Neural progenitor cell (in vitro differentiated cells): ENCODE data around the gene CDS2. TPM values are rescaled to one million over a fixed set of nuclear protein-coding genes. Genes with fewer than 3 reads are reported as not detected.

Experiments used
- DNase-seq: peaks from one replicate; pipeline ENCODE4 v3.0.0-alpha.2; 2016; ENCODE audit warnings: low spot score
- H2AFZ ChIP-seq: fragments of 200-600 bp; sonication (generic); replicated peaks from 2 replicates; pipeline ENCODE4 v1.6.1; 2016; ENCODE audit warnings: antibody characterized with exemption
- H3F3A ChIP-seq: fragments of 200-600 bp; sonication (generic); 2 replicates; pipeline ENCODE4 v1.6.1; 2016; ENCODE audit warnings: antibody characterized with exemption, low read depth
- H3K27ac ChIP-seq: fragments of 200-600 bp; sonication (generic); 2 replicates; pipeline ENCODE4 v1.5.1; 2016; ENCODE audit warnings: mild to moderate bottlenecking
- H3K27me3 ChIP-seq: fragments of 200-600 bp; sonication (generic); 2 replicates; pipeline ENCODE4 v1.6.1; 2016; ENCODE audit warnings: mild to moderate bottlenecking, moderate library complexity
- H3K36me3 ChIP-seq: fragments of 200-600 bp; sonication (generic); 2 replicates; pipeline ENCODE4 v1.5.1; 2016
- H3K4me1 ChIP-seq: fragments of 200-600 bp; sonication (generic); 2 replicates; pipeline ENCODE4 v1.6.1; 2016; ENCODE audit warnings: mixed run types
- H3K4me2 ChIP-seq: fragments of 200-600 bp; sonication (generic); 2 replicates; pipeline ENCODE4 v1.6.1; 2016
- H3K4me3 ChIP-seq: fragments of 200-600 bp; sonication (generic); 2 replicates; pipeline ENCODE4 v1.5.1; 2016
- H3K79me2 ChIP-seq: fragments of 200-600 bp; sonication (generic); 2 replicates; pipeline ENCODE4 v1.6.1; 2016; ENCODE audit warnings: low read depth
- H3K9ac ChIP-seq: fragments of 200-600 bp; sonication (generic); 2 replicates; pipeline ENCODE4 v1.6.1; 2016
- H3K9me3 ChIP-seq: fragments of 200-600 bp; sonication (generic); 2 replicates; pipeline ENCODE4 v1.5.1; 2016; ENCODE audit warnings: low read depth
- H4K20me1 ChIP-seq: fragments of 200-600 bp; sonication (generic); 2 replicates; pipeline ENCODE4 v1.6.1; 2016; ENCODE audit warnings: low read depth
- H3K27ac Mint-ChIP-seq: 3 replicates; pipeline ENCODE4 v1.8.0; 2021; ENCODE audit warnings: mixed read lengths
- H3K27me3 Mint-ChIP-seq: 2 replicates; pipeline ENCODE4 v1.8.0; 2022; ENCODE audit warnings: low read depth, mild to moderate bottlenecking, inconsistent platforms, moderate library complexity, mixed read lengths; ENCODE audit not compliant: insufficient read depth
- H3K36me3 Mint-ChIP-seq: 3 replicates; pipeline ENCODE4 v1.8.0; 2021; ENCODE audit warnings: mixed read lengths
- H3K4me1 Mint-ChIP-seq: 3 replicates; pipeline ENCODE4 v1.8.0; 2021; ENCODE audit warnings: mixed read lengths
- H3K4me3 Mint-ChIP-seq: 3 replicates; pipeline ENCODE4 v1.8.0; 2021; ENCODE audit warnings: mild to moderate bottlenecking, moderate library complexity, mixed read lengths
- H3K9me3 Mint-ChIP-seq: 3 replicates; pipeline ENCODE4 v1.8.0; 2020; ENCODE audit warnings: mixed read lengths
- CTCF ChIP-seq: fragments of 200-600 bp; sonication (generic); IDR thresholded peaks from 2 replicates; pipeline ENCODE4 v1.5.1; 2017; ENCODE audit warnings: antibody characterized with exemption, mild to moderate bottlenecking
- EZH2 ChIP-seq: fragments of 200-600 bp; sonication (generic); IDR thresholded peaks from 2 replicates; pipeline ENCODE4 v1.6.1; 2017; ENCODE audit warnings: antibody characterized with exemption, mild to moderate bottlenecking, moderate library complexity
- EZH2phosphoT487 ChIP-seq: fragments of 200-600 bp; sonication (generic); IDR thresholded peaks from 2 replicates; pipeline ENCODE4 v1.6.1; 2017; ENCODE audit warnings: antibody characterized with exemption
- total RNA-seq: library from RNA; depleted of rRNA; stranded (reverse); fragments of >200 nt; gene quantifications from 2 replicates; pipeline ENCODE4 v1.2.3, GENCODE V29; 2015; ENCODE audit warnings: low replicate concordance

CDS2 gene
- total RNA-seq, 1 donor from 2014 or later: 59.8 TPM

DNA sequence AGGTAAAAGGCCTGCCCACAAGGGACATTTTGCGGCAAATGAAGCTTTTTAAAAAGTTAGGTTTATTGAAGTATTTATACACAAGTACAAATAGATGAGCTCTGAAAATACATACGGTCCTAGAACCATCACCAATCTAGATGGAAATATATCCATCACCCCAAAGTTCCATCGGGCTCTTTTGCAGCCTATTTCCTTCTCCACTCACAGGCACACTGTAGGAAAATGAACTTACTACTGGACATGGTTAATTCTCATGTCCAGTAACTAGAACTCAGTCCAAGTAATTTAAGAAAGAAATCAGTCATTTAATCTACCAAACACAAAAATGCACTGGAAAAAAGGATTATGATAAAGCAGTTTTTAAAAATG, 13.2 kb upstream of the CDS2 start:
- no peak for DNase-seq
- Histone ChIP-seq H3K79me2 (peaks cover 65% of the 10 kb centered on the region), H4K20me1 (peaks cover 31% of the 10 kb centered on the region), H3K4me1 (peaks cover 26% of the 10 kb centered on the region), H3K4me3 (peak overlapping the region; percentile 96), H2AFZ (peak overlapping the region; percentile 77), H3K4me2 (peak overlapping the region; percentile 96), H3K9me3 (no peaks in the 10 kb centered on the region), H3F3A (peaks cover 54% of the 10 kb centered on the region), H3K27me3 (no peaks in the 10 kb centered on the region), H3K27ac (peak overlapping the region; percentile 89), H3K36me3 (peaks cover 31% of the 10 kb centered on the region), H3K9ac (peak overlapping the region; percentile 87)
- TF ChIP-seq EZH2phosphoT487 (no peak), EZH2 (no peak), CTCF (no peak)
- Mint-ChIP-seq H3K36me3 (peaks cover 23% of the 10 kb centered on the region), H3K9me3 (no peaks in the 10 kb centered on the region), H3K27ac (peak overlapping the region; percentile 50), H3K4me1 (peaks cover 33% of the 10 kb centered on the region), H3K27me3 (no peaks in the 10 kb centered on the region), H3K4me3 (peak overlapping the region; percentile 95)

- Histone ChIP-seq H3K27ac (no peak overlapping the region), H3K27me3 (no peaks in the 10 kb centered on the region), H3K9me3 (no peaks in the 10 kb centered on the region), H3K36me3 (peaks cover 27% of the 10 kb centered on the region), H3K4me1 (peaks cover 26% of the 10 kb centered on the region), H3K9ac (no peak overlapping the region), H4K20me1 (peaks cover 37% of the 10 kb centered on the region), H2AFZ (no peak overlapping the region), H3K4me3 (no peak overlapping the region), H3K79me2 (peaks cover 73% of the 10 kb centered on the region), H3F3A (peaks cover 55% of the 10 kb centered on the region), H3K4me2 (peak overlapping the region; percentile 96)
- Mint-ChIP-seq H3K27ac (no peak overlapping the region), H3K4me3 (peak overlapping the region; percentile 59), H3K36me3 (peaks cover 23% of the 10 kb centered on the region), H3K9me3 (no peaks in the 10 kb centered on the region), H3K4me1 (peaks cover 37% of the 10 kb centered on the region), H3K27me3 (peaks cover 5% of the 10 kb centered on the region)
- DNase-seq: no peak
- no peak for TF ChIP-seq EZH2phosphoT487
- TF ChIP-seq CTCF: no peak
- no peak for TF ChIP-seq EZH2
These were observed 12.4 kb upstream of the CDS2 start for GRCh38 chr20:5114403-5114802.

DNA sequence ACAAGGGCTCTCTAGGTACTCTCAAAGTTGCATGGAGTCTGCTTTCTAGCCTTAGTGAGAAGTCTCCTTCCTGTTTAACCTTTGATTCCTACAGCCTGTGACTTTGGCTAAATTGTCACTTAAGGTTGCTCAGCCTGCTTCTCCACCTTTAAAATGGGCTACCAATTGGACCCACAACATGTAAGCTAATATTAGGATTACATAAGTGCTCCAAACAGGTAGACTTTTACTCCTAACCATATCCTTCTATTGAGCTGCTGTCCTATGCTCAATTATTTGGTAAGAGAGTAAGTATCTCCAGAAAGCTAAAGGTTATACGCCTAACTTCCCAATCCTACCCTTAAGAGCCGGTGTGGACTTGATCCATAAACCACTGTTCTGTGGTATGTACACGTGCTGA, 9.9 kb upstream of the CDS2 start:
- Histone ChIP-seq H3F3A (peaks cover 59% of the 10 kb centered on the region), H2AFZ (no peak overlapping the region), H3K27me3 (no peaks in the 10 kb centered on the region), H3K4me3 (peak overlapping the region; percentile 75), H4K20me1 (peaks cover 37% of the 10 kb centered on the region), H3K4me2 (peak overlapping the region; percentile 86), H3K79me2 (peaks cover 64% of the 10 kb centered on the region), H3K36me3 (peaks cover 27% of the 10 kb centered on the region), H3K9me3 (no peaks in the 10 kb centered on the region), H3K4me1 (peaks cover 24% of the 10 kb centered on the region), H3K27ac (no peak overlapping the region), H3K9ac (peak overlapping the region; percentile 90)
- no peak overlapping the region for H3K4me3 Mint-ChIP-seq
- no peak for DNase-seq
- no peaks in the 10 kb centered on the region for H3K9me3 Mint-ChIP-seq
- TF ChIP-seq CTCF (no peak), EZH2 (no peak), EZH2phosphoT487 (no peak)
- peaks cover 5% of the 10 kb centered on the region for H3K27me3 Mint-ChIP-seq
- H3K27ac Mint-ChIP-seq: no peak overlapping the region
- H3K4me1 Mint-ChIP-seq: peaks cover 42% of the 10 kb centered on the region
- peaks cover 23% of the 10 kb centered on the region for H3K36me3 Mint-ChIP-seq
